Measurements from ENCODE around the gene HOXA3.

HOXA3 gene

GRCh38 chr7:27143023-27143949, 9.1 kb downstream of the HOXA3 start, which contains the start of gene HOXA5:
Gene HOXA5, minus strand, starts transcription at chr7:27143681. Its CDS starts 74 bp downstream, at chr7:27143607.
- TF ChIP-seq, protein P1, sequence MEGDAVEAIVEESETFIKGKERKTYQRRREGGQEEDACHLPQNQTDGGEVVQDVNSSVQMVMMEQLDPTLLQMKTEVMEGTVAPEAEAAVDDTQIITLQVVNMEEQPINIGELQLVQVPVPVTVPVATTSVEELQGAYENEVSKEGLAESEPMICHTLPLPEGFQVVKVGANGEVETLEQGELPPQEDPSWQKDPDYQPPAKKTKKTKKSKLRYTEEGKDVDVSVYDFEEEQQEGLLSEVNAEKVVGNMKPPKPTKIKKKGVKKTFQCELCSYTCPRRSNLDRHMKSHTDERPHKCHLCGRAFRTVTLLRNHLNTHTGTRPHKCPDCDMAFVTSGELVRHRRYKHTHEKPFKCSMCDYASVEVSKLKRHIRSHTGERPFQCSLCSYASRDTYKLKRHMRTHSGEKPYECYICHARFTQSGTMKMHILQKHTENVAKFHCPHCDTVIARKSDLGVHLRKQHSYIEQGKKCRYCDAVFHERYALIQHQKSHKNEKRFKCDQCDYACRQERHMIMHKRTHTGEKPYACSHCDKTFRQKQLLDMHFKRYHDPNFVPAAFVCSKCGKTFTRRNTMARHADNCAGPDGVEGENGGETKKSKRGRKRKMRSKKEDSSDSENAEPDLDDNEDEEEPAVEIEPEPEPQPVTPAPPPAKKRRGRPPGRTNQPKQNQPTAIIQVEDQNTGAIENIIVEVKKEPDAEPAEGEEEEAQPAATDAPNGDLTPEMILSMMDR (conservative IDR thresholded peaks at IDR 0.05): no peak

GRCh38 chr7:27142580-27143022, 9.8 kb downstream of the HOXA3 start:
- TF ChIP-seq, protein P1 (conservative IDR thresholded peaks at IDR 0.05): no peak
- no peak overlapping the region for H3K27ac ChIP-seq

More at GRCh38 chr7:27143023-27143949, 9.1 kb downstream of the HOXA3 start, which contains the start of gene HOXA5:
- no peak within 1 kb of the TSS for H3K27ac ChIP-seq

DNA sequence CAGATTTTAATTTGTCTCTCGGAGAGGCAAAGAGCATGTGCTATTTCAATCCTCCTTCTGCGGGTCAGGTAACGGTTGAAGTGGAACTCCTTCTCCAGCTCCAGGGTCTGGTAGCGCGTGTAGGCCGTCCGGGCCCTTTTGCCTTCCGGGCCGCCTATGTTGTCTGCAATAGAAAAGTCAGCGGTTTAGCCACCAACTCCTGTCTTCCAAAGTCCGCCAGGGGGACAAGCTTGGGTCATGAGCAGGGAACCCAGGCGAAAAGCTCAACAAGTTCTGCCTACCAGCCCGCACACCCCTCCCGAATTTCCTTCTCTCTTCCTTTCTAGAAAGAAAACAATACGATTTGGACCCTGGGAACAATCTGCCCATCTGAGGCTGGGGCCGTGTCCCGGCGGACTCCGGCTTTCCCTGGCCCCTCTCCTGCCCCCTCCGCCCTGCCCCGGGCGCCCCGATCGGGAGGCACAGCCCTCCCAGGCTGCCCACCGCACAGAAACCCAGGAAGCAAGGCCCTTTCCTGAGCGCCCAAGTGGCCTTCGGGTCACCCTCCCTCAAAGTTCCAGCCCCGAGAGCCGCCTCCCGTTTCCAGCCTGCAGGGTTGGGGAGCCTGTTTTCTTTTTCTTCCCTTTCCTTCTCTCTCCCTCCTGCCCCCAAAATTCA, 10.3 kb downstream of the HOXA3 start:
- TF ChIP-seq, protein P1 (conservative IDR thresholded peaks at IDR 0.05): no peak
- no peak overlapping the region for H3K27ac ChIP-seq

DNA sequence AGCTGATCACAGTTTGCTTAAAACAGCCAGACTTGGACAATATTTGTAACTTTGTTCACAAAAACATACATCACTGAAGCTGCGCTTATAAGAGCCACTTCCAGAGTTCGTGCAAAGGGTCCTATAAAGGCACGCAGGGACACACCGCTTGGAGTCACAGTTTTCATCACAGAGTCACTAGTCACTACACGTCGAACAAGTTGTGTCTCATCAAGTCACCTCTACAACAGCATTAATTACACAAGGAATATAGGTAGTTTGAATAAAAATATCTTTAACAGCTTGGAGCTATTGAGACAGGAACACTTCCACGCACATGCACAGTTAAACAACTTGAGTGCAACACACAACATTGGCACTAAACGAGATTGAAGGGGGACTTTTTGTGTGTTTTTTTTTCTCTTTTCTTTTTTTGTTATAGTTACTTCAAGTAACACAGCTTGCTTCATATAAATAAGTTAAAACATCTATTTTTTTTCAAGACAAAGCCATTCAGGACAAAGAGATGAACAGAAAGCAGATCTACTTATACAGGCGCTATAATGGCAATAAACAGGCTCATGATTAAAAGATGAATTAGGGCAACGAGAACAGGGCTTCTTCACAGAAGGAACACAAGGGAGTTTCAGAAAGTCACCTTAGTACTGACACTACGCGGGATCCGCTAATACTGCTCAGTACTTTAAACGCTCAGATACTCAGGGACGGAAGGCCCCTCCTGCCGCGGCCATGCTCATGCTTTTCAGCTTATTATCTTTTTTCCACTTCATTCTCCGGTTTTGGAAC, 11.1 kb downstream of the HOXA3 start:
- H3K27ac ChIP-seq: no peak overlapping the region
- TF ChIP-seq, protein P1 (conservative IDR thresholded peaks at IDR 0.05): no peak

- H3K27ac ChIP-seq: no peak overlapping the region
- TF ChIP-seq, protein P1 (conservative IDR thresholded peaks at IDR 0.05): no peak
Observed at GRCh38 chr7:27140126-27140857, 12.1 kb downstream of the HOXA3 start.

DNA sequence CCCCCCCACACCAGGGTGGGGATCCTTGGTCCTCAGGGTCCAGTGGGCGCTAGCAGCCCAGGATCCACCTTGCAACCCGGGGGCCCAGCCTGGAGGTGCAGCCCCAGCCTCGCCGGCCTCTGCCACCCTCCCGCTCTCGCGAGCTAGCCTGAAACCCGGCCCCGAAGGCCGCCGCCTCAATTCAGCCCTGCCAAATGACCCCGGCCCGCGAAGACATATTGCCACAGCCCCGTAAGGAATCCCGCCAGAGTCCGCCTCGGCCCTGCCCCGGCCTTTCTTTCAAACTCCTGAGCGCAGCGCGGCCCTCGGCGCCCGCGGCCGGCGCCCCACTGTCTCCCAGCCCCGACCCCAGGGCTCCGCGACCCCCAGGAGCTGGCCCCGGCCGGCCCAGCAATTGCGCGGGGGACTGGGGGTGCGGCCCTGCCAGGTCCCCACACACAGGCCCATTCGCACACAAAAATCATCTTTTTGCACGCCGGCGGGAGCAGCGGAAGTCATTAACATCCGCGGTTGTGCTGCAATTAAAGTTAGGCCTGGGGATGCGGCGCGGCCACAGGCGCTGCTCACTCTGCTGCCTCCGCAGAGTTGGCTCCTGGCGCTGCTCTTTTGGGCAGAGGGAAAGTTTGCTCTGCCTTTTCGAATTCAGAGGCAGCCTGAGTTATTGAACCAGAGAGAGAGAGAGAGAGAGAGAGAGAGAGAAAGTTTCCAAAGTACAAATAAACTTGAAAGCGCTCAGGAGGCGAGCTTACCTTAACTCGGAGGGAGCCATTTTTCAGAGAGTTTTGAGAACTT, 12.9 kb downstream of the HOXA3 start:
- TF ChIP-seq, protein P1 (conservative IDR thresholded peaks at IDR 0.05): no peak
- no peak overlapping the region for H3K27ac ChIP-seq
